Germinal center (tissue), 1 donor: ENCODE measurements around the gene DLEC1.

ENCODE experiments used
- DNase-seq: peaks from one replicate; pipeline ENCODE4 v3.0.0; 2012; ENCODE audit warnings: mixed read lengths, low spot score

The DLEC1 gene

DNA sequence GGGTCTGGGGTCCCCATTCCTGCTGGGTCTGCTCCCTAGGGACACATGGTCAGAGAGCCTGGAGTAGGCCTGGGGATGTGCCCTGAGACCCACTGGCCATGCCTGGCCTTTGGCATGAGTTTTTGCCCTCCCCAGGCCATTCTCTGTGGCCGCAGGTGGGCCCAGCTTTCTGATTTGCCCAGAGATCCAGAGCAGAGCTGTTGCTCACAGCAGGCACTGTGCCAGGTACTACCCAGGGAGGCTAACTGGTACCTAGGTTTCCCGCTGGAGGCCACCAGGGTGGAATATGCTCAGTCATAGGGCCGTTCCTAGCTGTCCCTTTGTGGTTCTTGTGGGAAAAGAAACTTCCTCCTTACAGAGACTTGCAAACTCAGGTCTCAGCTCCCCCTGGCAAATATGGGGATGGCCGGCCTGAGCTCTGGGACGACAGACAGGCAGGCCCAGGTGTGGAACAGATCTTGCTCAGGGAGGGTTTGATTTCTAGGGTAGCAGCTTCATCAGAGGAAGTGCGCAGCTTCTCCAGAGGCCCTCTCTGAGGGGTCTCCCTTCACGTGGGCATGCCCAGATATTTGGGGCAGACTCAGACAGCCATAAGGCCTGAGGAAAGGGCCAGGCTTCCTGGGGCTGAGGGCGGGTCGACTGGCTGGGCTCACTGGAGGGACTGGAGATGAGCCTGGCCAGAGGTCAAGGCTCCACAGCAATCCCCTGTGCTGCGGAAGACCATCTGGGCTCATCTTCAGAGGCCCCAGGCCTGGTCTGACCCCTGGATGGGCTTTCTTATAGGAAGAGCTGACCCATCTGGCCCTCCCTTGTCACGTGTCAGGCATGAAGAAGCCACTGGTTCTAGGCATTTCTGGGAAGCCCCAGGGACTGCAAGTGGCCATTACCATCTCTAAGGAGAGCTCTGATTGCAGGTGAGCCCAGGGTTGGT, 69.9 kb downstream of the DLEC1 start:
- no peak for DNase-seq

DNA sequence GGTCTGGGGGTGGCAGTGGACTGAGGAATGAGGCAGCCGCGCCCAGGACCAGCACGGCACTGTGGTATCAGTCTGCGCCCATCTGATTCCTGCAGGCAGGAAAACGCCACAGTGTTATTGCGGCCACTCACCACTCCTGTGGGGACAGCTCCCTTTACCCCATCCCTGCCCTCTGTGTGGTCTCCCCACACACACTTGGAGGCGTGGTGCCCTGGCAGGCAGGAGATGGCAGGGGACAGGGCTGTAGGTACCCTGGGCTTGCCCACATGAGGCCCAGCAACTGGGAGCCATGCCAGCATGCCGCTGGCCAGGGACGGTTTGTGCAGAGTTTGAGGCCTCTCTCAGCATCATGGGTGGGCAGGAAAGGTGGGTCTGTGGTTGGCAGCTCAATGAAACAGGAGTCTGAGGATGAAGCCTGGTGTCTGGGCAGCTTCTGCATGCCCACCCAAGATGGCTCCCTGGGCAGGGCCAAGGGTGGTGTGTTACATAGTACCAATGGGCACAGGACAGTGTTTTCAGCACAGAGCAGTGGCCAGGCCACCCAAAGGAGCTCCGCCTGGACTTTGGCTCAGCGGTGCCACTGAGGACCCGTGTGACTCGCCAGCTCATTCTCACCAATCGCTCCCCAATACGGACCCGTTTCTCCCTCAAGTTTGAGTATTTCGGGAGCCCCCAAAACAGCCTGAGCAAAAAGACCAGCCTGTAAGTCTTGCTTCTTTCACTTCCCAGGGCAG, 70.7 kb downstream of the DLEC1 start:
- DNase-seq, result no peak

DNA sequence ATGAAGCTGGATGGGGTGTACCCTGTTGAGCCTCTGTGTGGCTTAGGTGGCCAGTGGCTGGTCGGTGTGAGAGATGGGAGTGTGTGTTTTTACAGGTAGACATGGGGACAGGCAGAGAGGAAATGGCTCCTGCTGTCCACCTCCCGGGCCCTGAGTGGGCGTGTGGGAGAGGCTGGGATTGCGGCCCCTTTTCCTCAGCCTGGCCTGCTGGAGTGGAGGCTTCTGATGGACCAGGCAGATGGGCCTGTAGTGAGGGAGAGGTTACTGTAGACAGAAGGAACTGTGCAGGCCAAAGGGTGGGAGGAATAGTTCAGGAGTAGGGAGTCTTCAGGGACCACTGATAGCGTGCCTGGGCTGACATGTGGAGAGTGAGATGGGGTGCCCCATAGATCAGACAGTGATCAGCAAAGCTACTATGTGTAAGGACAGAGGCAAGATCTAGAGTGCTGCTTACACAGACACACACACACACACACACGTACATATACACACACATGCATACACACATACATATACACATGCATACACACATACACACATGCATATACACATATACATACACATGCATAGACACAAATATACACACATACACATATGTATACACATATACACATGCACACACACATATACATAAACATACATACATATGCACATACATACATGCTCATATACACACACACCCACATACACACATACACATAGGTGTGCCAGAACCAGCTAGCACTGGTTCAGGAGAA, 71.5 kb downstream of the DLEC1 start:
- no peak for DNase-seq

DNA sequence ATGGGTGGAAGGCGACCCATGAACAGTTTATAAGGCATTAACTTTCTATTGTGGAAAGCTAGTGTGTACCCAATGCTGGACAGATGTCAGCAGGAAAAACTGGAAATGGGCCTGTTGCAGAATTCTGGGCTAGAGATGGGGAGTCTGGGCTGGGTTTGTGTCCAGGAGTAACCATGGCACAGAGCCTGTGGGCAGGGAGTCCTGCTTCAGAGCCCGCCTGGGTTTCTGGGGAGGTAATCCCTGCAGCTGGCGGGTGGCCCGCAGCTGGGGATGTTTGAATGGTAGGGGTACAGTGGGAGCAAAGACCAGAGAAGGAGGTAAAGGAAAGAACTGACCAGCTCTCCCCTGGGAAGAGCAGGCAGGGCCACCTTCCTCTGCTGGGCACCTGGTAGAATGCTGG, 72.2 kb downstream of the DLEC1 start:
- DNase-seq, result no peak

DNA sequence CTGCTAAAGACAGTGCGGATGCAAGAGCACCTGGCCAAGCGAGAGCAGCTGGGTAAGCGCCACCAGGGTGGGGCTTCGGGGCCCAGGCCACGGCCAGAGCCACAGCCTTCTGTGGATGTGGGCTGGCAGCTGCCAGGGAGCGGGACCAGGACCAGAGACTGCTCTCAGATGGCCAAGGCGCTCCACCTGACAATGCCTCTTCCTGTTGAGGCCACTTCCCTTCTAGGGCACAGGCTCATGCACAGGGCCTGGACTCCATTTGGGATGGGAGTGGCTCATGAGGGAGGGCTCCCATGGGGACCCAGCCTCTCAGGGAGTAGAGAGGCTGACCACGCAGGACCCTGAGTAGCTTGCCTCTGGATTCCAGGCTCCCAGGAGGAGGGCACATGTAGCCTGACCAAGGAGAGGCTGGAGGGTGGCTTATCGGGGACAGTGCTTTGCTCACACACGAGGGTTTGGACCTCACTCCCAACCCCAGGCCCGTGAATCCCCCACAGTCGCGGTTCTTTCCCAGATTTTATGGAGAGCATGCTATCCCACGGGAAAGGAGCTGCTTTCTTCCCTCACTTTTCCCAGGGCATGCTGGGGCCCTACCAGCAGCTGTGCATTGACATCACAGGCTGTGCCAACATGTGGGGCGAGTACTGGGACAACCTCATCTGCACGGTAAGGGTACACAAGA, 72.8 kb downstream of the DLEC1 start:
- DNase-seq, result no peak

DNA sequence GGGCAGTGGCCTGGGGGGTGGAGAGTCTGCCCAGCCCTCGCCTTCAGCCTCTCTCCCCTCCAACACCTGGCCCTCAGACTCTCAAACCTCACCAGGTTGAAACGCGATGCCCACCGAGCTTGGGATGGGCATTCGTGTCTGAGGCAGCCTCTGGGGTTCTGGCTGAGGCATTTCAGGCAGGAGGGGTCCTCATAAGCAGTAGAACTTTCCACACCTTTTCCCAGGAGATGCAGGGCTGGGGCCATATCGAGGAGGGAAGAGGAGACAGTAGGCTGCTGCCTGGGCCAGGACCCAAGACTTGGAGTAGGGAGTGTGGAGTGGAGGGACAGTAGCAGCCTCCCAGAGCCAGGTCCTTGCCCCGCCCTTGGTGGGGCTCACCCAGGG, 73.4 kb downstream of the DLEC1 start:
- no peak for DNase-seq

DNA sequence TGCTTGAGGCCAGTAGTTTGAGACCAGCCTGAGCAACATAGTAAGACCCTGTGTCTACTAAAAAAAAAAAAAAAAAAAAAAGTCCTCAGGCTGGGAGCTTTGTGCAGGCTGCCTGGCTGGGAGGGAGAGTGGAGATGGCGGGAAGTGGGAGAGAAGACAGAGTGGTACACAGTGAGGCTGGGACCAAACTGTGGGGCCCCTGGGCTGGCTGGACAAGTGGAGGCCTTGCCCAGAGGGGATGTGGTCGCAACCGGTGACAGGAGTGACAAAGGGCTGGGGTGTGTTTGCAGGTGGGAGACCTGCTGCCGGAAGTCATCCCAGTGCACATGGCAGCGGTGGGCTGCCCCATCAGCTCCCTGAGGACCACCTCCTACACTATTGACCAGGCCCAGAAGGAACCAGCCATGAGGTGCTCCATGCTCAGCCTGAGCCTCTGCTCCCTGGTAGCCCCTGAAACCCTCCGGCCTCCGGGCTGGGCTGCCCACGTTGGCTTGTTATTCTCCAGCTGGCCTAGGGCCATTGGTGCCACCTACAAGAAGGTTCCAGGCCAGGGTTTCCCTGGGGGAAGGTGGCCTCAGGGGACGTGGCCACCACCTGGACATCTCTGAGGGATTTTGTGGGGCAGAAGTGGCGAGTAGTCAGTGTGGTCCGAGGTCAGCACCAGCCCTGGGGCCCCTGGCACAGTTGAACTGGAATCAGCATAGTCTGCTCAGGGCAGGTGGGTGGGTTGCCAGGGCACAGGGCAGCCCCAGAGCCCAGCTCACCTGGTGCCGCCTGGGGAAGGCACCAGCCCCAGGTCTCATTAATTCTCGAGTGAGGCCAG, 75.3 kb downstream of the DLEC1 start:
- no peak for DNase-seq

DNA sequence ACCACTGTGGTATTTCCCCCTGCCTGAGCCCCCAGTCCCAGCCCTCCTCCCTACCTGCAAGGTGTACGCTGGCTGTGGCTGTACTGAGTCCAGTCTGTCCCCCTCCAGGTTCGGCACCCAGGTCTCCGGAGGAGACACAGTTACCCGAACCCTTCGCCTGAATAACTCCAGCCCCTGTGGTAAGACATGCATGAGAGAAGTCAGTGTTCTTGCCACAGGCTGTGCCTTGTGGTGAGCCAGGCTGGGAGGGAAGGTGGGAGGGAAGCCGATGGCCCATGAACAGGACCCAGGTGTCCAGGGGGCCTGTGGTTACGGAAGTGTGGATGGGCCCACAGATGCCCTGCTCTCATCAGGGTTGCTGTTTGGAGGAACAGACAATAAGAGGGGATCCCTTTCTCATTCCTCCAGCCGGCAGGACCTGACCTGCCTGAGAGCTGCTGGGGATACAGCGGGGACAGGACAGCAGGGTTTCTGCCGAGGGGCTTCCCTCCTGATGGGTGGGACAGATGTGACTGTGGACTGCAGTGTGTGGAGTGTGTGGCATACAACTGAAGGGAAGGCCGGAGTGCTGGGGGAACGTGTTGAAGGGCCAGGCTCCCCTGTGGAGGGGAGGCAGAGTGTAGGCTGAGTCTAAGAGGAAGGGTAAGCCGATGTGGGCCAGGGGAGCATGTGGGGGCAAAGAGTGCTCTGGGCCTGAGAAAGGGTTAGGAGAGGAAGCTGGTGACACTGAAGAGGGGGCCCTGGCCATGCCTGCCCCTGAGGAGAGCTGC, 76.1 kb downstream of the DLEC1 start:
- DNase-seq, result peak; percentile 41

DNA sequence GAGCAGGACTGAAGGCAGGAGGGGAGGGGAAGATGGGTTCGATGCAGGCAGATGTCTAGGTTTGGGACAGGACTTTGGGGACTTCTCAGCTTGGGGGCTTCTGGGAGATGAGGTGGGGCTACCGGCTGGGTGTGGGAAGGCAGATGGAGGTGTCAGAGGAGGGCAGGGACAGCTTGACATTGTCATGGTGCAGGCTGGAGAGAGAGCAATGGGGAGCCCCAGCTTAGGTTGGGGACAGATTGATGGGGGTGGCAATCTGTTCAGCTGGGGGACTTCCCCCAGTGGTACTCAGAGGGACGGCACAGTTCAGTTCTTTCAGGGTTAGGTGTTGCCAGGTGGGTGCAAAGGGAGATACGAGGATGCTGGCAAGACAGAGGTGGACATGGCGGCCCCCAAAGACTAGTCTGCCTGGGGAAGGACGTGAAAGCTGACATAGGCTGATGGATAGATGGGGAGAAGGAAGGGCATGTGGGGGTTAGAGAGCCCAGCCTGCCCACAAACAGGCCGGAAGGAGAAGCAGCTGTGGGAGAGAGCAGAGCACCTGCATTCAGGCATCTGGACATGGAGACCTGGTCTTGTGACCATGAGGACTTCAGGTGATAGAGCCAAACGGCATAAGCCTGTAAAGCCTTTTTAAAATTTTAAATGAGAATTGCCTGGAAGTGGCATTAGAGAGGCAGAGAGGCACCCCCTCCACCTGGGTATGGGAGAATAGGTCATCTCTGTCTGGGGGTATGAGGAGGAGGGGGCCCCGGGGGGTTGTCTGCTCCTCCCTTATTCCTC, 76.8 kb downstream of the DLEC1 start:
- DNase-seq, result peak; percentile 25

DNA sequence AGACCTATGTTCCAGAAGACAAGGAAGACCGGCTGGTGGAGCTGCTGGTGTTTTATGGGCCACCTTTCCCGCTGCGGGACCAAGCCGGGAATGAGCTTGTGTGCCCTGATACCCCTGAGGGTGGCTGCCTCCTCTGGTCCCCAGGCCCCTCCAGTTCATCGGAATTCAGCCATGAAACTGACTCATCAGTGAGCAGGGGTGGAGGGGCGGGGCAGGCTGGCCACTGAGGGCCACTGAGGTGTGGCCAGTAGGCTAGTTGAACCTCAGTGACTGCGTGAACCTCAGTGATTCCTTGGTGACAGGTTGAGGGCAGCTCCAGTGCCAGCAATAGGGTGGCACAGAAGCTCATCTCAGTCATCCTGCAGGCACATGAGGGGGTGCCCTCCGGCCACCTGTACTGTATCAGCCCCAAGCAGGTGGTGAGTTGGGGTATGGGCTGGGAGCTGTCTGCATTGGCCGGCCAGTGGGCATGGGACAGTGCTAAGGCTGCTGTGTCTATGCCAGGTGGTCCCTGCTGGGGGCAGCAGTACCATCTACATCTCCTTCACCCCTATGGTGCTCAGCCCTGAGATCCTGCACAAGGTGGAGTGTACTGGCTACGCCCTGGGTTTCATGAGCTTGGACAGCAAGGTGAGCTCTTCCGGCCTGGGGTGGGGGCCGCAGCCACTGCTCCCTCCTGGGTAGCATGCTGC, 77.6 kb downstream of the DLEC1 start:
- DNase-seq, result no peak

DNA sequence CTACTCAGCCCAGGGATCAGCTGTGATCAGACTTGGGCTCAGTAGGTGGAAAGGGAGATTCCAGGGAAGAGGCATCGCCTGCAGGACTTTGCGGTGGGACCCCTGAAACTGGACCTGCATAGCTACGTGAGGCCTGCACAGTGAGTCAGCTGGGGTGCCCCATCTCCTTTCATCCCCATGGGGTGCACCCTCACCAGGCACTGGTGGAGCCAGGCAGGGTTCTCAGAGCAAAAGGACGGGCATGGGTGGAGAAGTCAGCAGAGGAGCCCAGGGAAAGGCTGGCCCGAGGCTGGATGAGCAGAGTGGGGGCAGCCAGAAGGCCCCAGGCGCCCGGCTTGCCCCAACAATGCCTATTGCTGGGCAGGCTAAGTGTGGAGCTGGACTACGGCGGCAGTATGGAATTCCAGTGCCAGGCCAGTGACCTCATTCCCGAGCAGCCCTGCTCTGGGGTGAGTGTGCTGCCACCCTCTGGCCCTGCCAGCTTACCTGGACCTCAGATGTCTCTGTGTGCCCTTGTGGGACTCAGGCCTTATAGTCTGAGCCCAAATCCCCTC, 78.2 kb downstream of the DLEC1 start:
- no peak for DNase-seq

DNA sequence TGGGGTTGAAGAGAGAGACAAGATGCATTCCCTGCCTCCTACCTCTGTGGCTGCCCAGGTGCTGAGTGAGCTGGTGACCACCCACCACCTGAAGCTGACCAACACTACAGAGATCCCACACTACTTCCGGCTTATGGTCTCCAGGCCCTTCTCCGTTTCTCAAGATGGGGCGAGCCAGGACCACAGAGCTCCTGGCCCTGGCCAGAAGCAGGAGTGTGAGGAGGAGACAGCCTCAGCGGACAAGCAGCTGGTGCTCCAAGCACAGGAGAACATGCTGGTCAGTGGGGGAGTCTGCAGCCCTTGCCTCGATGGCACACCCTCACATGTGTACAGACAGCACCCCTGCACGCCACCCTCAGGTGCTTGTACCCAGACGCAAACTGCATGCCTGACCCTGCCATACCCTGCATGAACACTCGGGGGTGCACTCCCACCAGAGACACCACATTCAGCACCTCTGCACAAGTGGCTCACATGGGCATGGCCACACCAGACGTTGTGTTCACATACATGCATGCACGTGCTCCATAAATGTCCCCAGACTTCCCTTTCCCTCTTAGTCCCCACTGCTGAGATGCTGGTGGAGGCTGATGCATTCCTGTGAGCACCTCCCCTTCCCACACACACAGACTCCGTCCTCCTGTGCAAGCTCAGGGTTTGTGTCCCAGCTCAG, 78.9 kb downstream of the DLEC1 start:
- DNase-seq, result peak; percentile 79

DNA sequence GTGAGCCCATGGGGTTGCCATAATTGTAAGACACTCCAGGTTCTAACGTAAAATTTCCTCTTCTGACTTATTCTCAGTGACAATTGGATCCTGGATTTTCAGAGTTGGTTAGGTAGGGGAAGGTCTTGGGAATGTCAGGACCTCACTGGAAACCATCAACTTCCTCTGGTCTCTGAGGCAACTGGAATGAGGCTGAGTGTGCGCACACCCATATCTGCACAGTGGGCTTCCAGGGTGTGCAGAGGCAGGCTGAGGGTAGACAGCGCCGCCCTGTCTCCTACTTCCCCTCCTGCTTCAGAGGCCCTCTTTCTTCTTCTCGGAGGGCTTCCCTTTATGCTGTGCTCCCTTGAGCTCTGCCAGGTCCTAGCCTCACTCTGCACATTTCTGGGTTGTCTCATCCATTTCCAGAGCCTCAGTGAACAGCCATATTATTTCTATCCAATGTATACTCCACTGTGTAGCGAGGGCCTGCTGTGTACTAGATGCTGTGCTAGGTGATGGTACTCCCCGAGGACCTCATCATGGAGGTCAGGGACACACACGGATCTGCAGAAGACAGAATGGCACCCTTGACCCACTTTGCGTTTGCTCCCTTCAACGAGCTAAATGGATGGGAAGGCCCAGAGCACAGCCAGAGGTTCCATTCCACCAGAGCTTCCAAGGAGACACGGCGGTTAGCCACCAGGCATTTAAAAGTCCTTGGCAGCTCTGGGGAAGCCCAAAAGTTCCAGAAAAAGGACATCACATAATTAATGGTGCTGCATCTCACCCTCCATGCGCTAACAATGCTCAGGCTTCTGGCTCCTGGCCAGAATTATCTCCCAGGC, 79.6 kb downstream of the DLEC1 start:
- DNase-seq, result no peak

DNA sequence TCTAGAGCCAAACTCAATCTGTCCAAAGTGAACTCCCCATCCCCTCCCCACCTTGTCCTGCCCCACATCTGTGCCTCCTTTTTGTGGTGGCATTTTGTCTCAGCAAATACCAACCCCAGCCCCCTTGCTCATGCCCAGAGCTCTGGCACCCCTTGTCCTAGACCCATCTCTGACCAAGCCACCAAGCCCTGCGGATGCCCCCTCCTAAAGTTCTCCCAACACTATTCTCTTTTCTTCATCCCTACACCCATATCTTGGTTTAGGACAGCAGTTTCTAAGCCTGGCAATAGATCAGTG, 80.2 kb downstream of the DLEC1 start:
- DNase-seq, result no peak

DNA sequence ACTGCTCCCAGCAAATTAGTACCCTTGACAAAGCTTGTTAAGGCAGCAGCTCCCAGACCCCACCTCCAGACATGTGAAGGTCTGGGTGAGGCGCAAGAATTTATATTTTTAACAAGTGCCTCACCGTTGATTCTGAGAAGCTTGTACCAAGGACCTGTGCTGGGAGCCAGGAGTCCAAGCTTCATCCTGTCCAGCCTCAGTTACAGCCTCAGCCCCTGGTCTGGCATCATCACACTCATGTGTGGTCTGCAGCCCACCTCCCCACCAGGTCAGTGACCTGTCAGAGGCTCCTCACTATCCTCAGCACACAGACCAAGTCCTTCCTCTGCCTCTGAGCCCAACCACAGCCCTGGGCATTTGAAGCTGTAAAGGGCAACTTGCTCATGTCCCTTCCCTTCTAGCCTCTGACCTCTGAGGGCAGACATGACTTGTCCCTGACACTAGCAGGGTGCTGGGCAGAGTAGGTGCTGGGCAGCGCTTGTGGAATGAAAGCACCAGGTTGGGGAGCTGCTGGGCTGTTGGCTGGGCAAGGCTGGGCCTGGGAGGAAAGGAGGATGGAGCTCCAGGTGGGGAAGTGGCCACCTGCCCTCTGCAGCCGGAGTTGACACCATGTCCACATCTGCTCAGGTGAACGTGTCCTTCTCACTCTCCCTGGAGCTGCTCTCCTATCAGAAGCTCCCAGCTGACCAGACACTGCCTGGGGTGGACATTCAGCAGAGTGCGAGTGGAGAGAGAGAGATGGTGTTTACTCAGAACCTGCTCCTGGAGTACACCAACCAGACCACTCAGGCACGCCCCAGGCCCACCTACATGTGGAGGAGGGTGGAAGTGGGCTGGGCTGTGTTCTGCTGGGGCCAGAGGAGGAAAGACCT, 81.0 kb downstream of the DLEC1 start:
- no peak for DNase-seq

DNA sequence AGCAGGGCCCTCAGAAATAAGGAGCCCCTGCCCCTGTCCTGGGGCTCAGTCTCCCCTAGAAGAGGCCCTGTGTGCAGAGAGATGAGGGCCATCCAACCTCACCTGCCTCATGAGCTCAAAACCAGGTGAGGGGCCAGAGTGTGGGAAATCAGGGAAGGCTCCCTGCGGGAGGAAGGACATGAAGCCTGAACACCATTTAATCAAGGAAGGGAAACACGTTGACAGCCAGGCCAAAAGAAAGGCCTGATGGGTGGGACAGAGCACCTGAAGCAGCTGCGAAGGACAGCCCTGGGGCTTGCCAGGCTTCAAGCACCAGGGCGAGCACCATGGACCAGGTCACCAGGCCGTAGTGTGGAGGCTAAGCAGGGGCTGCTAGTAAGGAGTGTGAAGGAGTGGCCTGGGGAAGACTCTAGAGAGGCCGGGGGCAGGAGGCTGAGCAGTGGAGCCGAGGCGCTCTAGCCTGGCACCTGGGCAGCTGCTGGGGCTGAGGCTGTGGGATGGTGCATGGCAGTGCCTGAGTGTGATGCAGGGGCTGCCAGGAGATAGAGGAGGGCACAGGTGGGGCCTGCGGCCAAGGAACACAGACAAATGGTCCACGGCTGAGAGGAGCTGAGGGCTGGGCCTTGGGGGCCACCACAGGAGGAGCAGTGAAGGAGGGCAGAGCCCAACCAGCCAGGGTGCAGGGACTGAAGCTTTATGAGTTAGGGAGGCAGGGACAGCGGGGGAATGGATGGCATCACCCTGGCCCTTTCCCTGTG, 81.9 kb downstream of the DLEC1 start:
- no peak for DNase-seq
